GM12878 (cell line): ENCODE measurements around the gene ZNF407. TPM values are rescaled to one million over a fixed set of nuclear protein-coding genes. Genes with fewer than 3 reads are reported as not detected.

Experiments used
- ATAC-seq: fragments of 200-7000 bp; cut with Tn5 transposase; 3 replicates; pipeline ENCODE4 v1.9.1; 2020; ENCODE audit warnings: mild to moderate bottlenecking, moderate library complexity
- BruUV-seq: library from RNA; stranded (reverse); fragments of 400-500 nt; replicated peaks from 2 replicates; lab custom pipeline; 2021; lab: Mats Ljungman, UMichigan
- CTCF ChIA-PET: fragments of 300-600 bp; sonication (Branson Sonifier 250); formaldehyde crosslinking; extraction: SDS; loops from one replicate; lab custom pipeline; 2021; ENCODE audit warnings: inconsistent platforms; lab: Yijun Ruan, JAX
- POLR2A ChIA-PET: fragments of 350-600 bp; formaldehyde crosslinking; extraction: SDS; loops from one replicate; lab custom pipeline; 2021; ENCODE audit warnings: inconsistent platforms; lab: Charles Lee
- RAD21 ChIA-PET: fragments of 300-600 bp; sonication (Branson Sonifier 250); formaldehyde crosslinking; loops from one replicate; lab custom pipeline; 2023; ENCODE audit warnings: antibody characterized with exemption; ENCODE audit not compliant: unreplicated experiment; lab: Charles Lee
- SMC1A ChIA-PET: fragments of 300-600 bp; sonication (Branson Sonifier 250); formaldehyde crosslinking; loops from one replicate; lab custom pipeline; 2023; ENCODE audit not compliant: unreplicated experiment, uncharacterized antibody; lab: Charles Lee
- DNase-seq: peaks from one replicate; pipeline ENCODE4 v3.0.0-alpha.2; 2011; ENCODE audit warnings: low read depth, low spot score
- FAIRE-seq: peaks from 3 replicates; lab custom pipeline; 2011; peaks lifted over from hg19 to GRCh38; lab: Jason Lieb, UNC
- H2AFZ ChIP-seq: 2 replicates; pipeline ENCODE4 v1.6.0; 2011; ENCODE audit warnings: low read depth, low read length, control low read depth; ENCODE audit not compliant: control insufficient read depth
- H3K27ac ChIP-seq: 2 replicates; pipeline ENCODE4 v1.5.1; 2011; ENCODE audit warnings: control low read depth; ENCODE audit not compliant: control insufficient read depth, insufficient read depth
- H3K27me3 ChIP-seq, 2 experiments: replicated peaks in 1 of 2; 2 replicates each; pipeline versions ENCODE4 v1.6.0 to v1.6.1; 2011; ENCODE audit warnings: low read length in 1 of 2; ENCODE audit not compliant: control insufficient read depth in 2 of 2, insufficient read depth in 2 of 2
- H3K36me3 ChIP-seq, 2 experiments: 2 replicates each; pipeline ENCODE4 v1.5.1; 2011; ENCODE audit warnings: low read length in 1 of 2; ENCODE audit not compliant: control insufficient read depth in 2 of 2, insufficient read depth in 2 of 2
- H3K4me1 ChIP-seq: 2 replicates; pipeline ENCODE4 v1.6.1; 2011; ENCODE audit warnings: mild to moderate bottlenecking, low read length, moderate library complexity, mixed read lengths; ENCODE audit not compliant: control insufficient read depth, insufficient read depth
- H3K4me2 ChIP-seq: 2 replicates; pipeline ENCODE4 v1.6.0; 2011; ENCODE audit warnings: control low read depth; ENCODE audit not compliant: control insufficient read depth, insufficient read depth
- H3K4me3 ChIP-seq: fragments of 200-600 bp; sonication (generic); 2 replicates; pipeline ENCODE4 v1.5.1; 2016
- H3K79me2 ChIP-seq: 2 replicates; pipeline ENCODE4 v1.6.0; 2011; ENCODE audit warnings: low read length; ENCODE audit not compliant: control insufficient read depth, insufficient read depth
- H3K9ac ChIP-seq: 2 replicates; pipeline ENCODE4 v1.8.0; 2011; ENCODE audit warnings: low read length, control low read depth, mixed read lengths; ENCODE audit not compliant: control insufficient read depth, insufficient read depth
- H3K9me3 ChIP-seq: replicated peaks from 3 replicates; pipeline ENCODE4 v1.5.1; 2011; ENCODE audit warnings: mild to moderate bottlenecking, low read length; ENCODE audit not compliant: control insufficient read depth, insufficient read depth
- H4K20me1 ChIP-seq: 2 replicates; pipeline ENCODE4 v1.6.0; 2011; ENCODE audit not compliant: control insufficient read depth, insufficient read depth
- BHLHE40 ChIP-seq, 2 experiments: fragments of 450-650 bp in 1 of 2; IDR thresholded peaks; 2 replicates each; pipeline ENCODE4 v1.6.1; 2011 to 2017; ENCODE audit warnings: low read depth in 2 of 2, borderline replicate concordance in 1 of 2, improper control_type of control experiment in 1 of 2, low read length in 1 of 2, mild to moderate bottlenecking in 1 of 2
- CBX3 ChIP-seq: fragments of 200-600 bp; sonication (generic); IDR thresholded peaks from 2 replicates; pipeline ENCODE4 v1.6.1; 2016; ENCODE audit warnings: low read depth, borderline replicate concordance
- CHD1 ChIP-seq: IDR thresholded peaks from 2 replicates; pipeline ENCODE4 v1.6.1; 2012; ENCODE audit warnings: low read depth, low read length, improper control_type of control experiment
- CHD2 ChIP-seq: IDR thresholded peaks from 2 replicates; pipeline ENCODE4 v1.6.1; 2011; ENCODE audit warnings: low read depth, low read length, improper control_type of control experiment, borderline replicate concordance
- HDAC2 ChIP-seq: fragments of 200-600 bp; sonication (generic); IDR thresholded peaks from 2 replicates; pipeline ENCODE4 v1.6.1; 2017
- KLF5 ChIP-seq: fragments of 450-650 bp; IDR thresholded peaks from 2 replicates; pipeline ENCODE4 v1.6.1; 2014; ENCODE audit warnings: mild to moderate bottlenecking; ENCODE audit not compliant: partially characterized antibody
- MTA2 ChIP-seq: fragments of 450-650 bp; IDR thresholded peaks from 2 replicates; pipeline ENCODE4 v1.6.1; 2016; ENCODE audit warnings: low read depth, mild to moderate bottlenecking, moderate library complexity
- MYB ChIP-seq: fragments of 150-350 bp; IDR thresholded peaks from 2 replicates; pipeline ENCODE4 v1.6.1; 2014; ENCODE audit warnings: mild to moderate bottlenecking, low read depth, low read length, borderline replicate concordance
- NR2C2 ChIP-seq: IDR thresholded peaks from 2 replicates; pipeline ENCODE4 v1.6.1; 2011; ENCODE audit warnings: borderline replicate concordance, low read depth; ENCODE audit not compliant: control insufficient read depth, insufficient read length
- PAX5 ChIP-seq: IDR thresholded peaks from 2 replicates; pipeline ENCODE4 v1.6.1; 2011; ENCODE audit warnings: low read depth, low read length, borderline replicate concordance
- ZNF217 ChIP-seq: fragments of 450-650 bp; IDR thresholded peaks from 2 replicates; pipeline ENCODE4 v1.6.1; 2017; ENCODE audit warnings: antibody characterized with exemption, mild to moderate bottlenecking
- ZNF622 ChIP-seq: fragments of 450-650 bp; IDR thresholded peaks from 2 replicates; pipeline ENCODE4 v1.6.1; 2017; ENCODE audit warnings: mild to moderate bottlenecking, inconsistent platforms
- WGBS: methylation state at CpG from one replicate; pipeline ENCODE4 v1.1.6; 2016; ENCODE audit warnings: low lambda C conversion rate; ENCODE audit not compliant: insufficient replicate concordance, insufficient coverage; ENCODE audit errors: missing lambda C conversion rate; 5-methylcytosine and 5-hydroxymethylcytosine counted together
- in situ Hi-C: fragments of 300-500 bp; cut with MboI; formaldehyde crosslinking; loops from 9 replicates; pipeline ENCODE4 v1.14.3; 2018; ENCODE audit warnings: mixed read lengths
- intact Hi-C: fragments of 100-400 bp; cut with micrococcal nuclease; formaldehyde crosslinking; loops from one replicate; pipeline ENCODE4 v1.14.2; 2022; ENCODE audit not compliant: unreplicated experiment
- polyA plus RNA-seq, 11 experiments: library from polyadenylated mRNA; depleted of rRNA in 4 of 11; unstranded in 6 of 11; stranded (reverse) in 5 of 11; fragments of >200 nt; fragmentation: Nextera tagmentation in 4 of 11; fragmentation: Illumina TruSeq in 1 of 11; extraction: Ambion mirVana in 4 of 11; extraction: Trizol in 1 of 11; gene quantifications; 1 replicate in 1 of 11; 2 replicates in 10 of 11; pipeline versions ENCODE4 v1.2.1 to v1.2.3, GENCODE V29; 2011 to 2016; ENCODE audit warnings: inconsistent platforms in 2 of 11, missing spikeins in 2 of 11, low read depth in 1 of 11
- total RNA-seq, 4 experiments: library from RNA; depleted of rRNA in 3 of 4; stranded (reverse); fragments of >200 nt in 3 of 4; fragmentation: Illumina TruSeq in 1 of 4; extraction: Trizol in 1 of 4; gene quantifications; 2 replicates each; pipeline versions ENCODE4 v1.2.1 to v1.2.3, GENCODE V29; 2013 to 2021
- TF ChIP-seq, protein P1 (sequence below): fragments of 150-350 bp; IDR thresholded peaks from 2 replicates; pipeline ENCODE4 v1.6.1; 2014; ENCODE audit warnings: mild to moderate bottlenecking, low read depth, low read length
- TF ChIP-seq, protein P2 (sequence below): fragments of 450-650 bp; IDR thresholded peaks from 2 replicates; pipeline ENCODE4 v1.6.1; 2017; ENCODE audit warnings: mild to moderate bottlenecking, moderate library complexity

ZNF407 gene
- total and polyA plus RNA-seq, 10 of the 15 experiments (the other 5 are each of a cell fraction or from before 2014, with no cell fraction given): 0.69 to 11.6 (median 5.3) TPM

DNA sequence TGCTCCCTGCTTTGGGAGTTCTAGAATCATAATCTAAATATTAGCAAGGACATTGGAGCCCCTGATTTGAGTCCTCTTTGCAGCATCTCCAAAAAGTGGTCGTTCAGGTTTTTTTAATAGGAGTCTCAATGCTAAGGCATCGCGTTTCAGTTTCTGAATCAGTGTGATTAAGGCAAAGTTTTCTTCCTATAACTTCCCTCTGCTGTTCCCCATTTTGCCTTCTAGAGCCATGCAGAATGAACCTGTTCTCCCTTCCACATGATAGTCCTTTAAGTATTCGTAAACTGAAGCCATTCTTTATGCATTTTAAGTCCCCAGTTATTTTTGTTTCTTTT, 451.8 kb downstream of the ZNF407 start:
- no peak overlapping the region for H3K9ac ChIP-seq
- TF ChIP-seq, protein P1, sequence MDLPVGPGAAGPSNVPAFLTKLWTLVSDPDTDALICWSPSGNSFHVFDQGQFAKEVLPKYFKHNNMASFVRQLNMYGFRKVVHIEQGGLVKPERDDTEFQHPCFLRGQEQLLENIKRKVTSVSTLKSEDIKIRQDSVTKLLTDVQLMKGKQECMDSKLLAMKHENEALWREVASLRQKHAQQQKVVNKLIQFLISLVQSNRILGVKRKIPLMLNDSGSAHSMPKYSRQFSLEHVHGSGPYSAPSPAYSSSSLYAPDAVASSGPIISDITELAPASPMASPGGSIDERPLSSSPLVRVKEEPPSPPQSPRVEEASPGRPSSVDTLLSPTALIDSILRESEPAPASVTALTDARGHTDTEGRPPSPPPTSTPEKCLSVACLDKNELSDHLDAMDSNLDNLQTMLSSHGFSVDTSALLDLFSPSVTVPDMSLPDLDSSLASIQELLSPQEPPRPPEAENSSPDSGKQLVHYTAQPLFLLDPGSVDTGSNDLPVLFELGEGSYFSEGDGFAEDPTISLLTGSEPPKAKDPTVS: no peak
- TF ChIP-seq KLF5 (no peak), BHLHE40 (IDR thresholded peaks at IDR 0.05; ENCODE audit: borderline replicate concordance in 1 of 2, low read depth in 2 of 2, low read length in 1 of 2) (no peak), CBX3 (no peak), PAX5 (no peak), HDAC2 (no peak), MTA2 (no peak), CHD1 (no peak), ZNF217 (no peak), NR2C2 (no peak), ZNF622 (no peak), MYB (no peak), CHD2 (no peak)
- TF ChIP-seq, protein P2, sequence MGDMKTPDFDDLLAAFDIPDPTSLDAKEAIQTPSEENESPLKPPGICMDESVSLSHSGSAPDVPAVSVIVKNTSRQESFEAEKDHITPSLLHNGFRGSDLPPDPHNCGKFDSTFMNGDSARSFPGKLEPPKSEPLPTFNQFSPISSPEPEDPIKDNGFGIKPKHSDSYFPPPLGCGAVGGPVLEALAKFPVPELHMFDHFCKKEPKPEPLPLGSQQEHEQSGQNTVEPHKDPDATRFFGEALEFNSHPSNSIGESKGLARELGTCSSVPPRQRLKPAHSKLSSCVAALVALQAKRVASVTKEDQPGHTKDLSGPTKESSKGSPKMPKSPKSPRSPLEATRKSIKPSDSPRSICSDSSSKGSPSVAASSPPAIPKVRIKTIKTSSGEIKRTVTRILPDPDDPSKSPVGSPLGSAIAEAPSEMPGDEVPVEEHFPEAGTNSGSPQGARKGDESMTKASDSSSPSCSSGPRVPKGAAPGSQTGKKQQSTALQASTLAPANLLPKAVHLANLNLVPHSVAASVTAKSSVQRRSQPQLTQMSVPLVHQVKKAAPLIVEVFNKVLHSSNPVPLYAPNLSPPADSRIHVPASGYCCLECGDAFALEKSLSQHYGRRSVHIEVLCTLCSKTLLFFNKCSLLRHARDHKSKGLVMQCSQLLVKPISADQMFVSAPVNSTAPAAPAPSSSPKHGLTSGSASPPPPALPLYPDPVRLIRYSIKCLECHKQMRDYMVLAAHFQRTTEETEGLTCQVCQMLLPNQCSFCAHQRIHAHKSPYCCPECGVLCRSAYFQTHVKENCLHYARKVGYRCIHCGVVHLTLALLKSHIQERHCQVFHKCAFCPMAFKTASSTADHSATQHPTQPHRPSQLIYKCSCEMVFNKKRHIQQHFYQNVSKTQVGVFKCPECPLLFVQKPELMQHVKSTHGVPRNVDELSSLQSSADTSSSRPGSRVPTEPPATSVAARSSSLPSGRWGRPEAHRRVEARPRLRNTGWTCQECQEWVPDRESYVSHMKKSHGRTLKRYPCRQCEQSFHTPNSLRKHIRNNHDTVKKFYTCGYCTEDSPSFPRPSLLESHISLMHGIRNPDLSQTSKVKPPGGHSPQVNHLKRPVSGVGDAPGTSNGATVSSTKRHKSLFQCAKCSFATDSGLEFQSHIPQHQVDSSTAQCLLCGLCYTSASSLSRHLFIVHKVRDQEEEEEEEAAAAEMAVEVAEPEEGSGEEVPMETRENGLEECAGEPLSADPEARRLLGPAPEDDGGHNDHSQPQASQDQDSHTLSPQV: no peak
- no peaks in the 10 kb centered on the region for H3K4me1 ChIP-seq
- intact Hi-C loops: no loop called here
- ChIA-PET RAD21 (interaction anchor here (0.7 kb wide), 1 partner anchor 147 kb away, joined by 3 read pairs; no protein-coding TSS in a partner anchor), CTCF (interaction anchor here (1.6 kb wide), 1 partner anchor 8 kb away, joined by 4 read pairs; no protein-coding TSS in a partner anchor), POLR2A (no interaction called here), SMC1A (no interaction called here)
- no peak overlapping the region for H3K4me2 ChIP-seq
- H3K27ac ChIP-seq: no peak overlapping the region
- BruUV-seq: no TSS peak
- H3K36me3 ChIP-seq: no peaks in the 10 kb centered on the region
- 81% methylated on average over 4 of the region's 4 CpGs for WGBS
- FAIRE-seq (no peak), DNase-seq (no peak), ATAC-seq (no peak)
- H2AFZ ChIP-seq: no peak overlapping the region
- in situ Hi-C loops: no loop called here
- H3K9me3 ChIP-seq: no peaks in the 10 kb centered on the region
- H3K79me2 ChIP-seq: no peaks in the 10 kb centered on the region
- no peaks in the 10 kb centered on the region for H4K20me1 ChIP-seq
- H3K4me3 ChIP-seq: no peak overlapping the region
- no peaks in the 10 kb centered on the region for H3K27me3 ChIP-seq
